ENCODE results near the gene MYOZ1.
"Not testable (repeated sequence)": the region's sequence is repeated elsewhere in the genome, so short reads cannot be mapped to it uniquely, and the experiment has no call there.

MYOZ1 gene

GRCh38 chr10:73647211-73647874, 6.1 kb upstream of the MYOZ1 start:
- peak; percentile 27 to 44 for ATAC-seq

- no peak for ATAC-seq
Observed at GRCh38 chr10:73646598-73647041, 5.3 kb upstream of the MYOZ1 start.

GRCh38 chr10:73645251-73645650, 4.0 kb upstream of the MYOZ1 start:
- no peak for ATAC-seq

- no peak for ATAC-seq
Observed at GRCh38 chr10:73644767-73645166, 3.5 kb upstream of the MYOZ1 start.

GRCh38 chr10:73644015-73644743, 2.9 kb upstream of the MYOZ1 start:
- ATAC-seq = peak; percentile 62 to 72

- no peak for ATAC-seq
Observed at GRCh38 chr10:73643362-73643761, 2.1 kb upstream of the MYOZ1 start.

GRCh38 chr10:73639286-73639685, 2.0 kb downstream of the MYOZ1 start:
- no peak for ATAC-seq

GRCh38 chr10:73635781-73636180, 5.5 kb downstream of the MYOZ1 start:
- no peak for ATAC-seq

- no peak for ATAC-seq
Observed at GRCh38 chr10:73634421-73634820, 6.9 kb downstream of the MYOZ1 start.

- no peak for ATAC-seq
Observed at GRCh38 chr10:73629165-73629564, 12.1 kb downstream of the MYOZ1 start.

GRCh38 chr10:73628405-73628804, 12.9 kb downstream of the MYOZ1 start:
- no peak for ATAC-seq

GRCh38 chr10:73627300-73627699, 14.0 kb downstream of the MYOZ1 start:
- ATAC-seq = no peak

GRCh38 chr10:73625884-73626752, 15.2 kb downstream of the MYOZ1 start:
- peak; percentile 99 for ATAC-seq

GRCh38 chr10:73625004-73625883, 16.0 kb downstream of the MYOZ1 start:
- ATAC-seq = peak; percentile 50 to 57

GRCh38 chr10:73623056-73623455, 18.2 kb downstream of the MYOZ1 start:
- ATAC-seq = no peak

GRCh38 chr10:73620974-73621373, 20.3 kb downstream of the MYOZ1 start:
- ATAC-seq = not testable (repeated sequence)

GRCh38 chr10:73617143-73617542, 24.1 kb downstream of the MYOZ1 start:
- ATAC-seq = not testable (repeated sequence)

- ATAC-seq = no peak
Observed at GRCh38 chr10:73614720-73615119, 26.6 kb downstream of the MYOZ1 start.

GRCh38 chr10:73609116-73609515, 32.2 kb downstream of the MYOZ1 start:
- ATAC-seq = no peak

- ATAC-seq = no peak
Observed at GRCh38 chr10:73601486-73601921, 39.8 kb downstream of the MYOZ1 start.

- ATAC-seq = no peak
Observed at GRCh38 chr10:73597346-73597745, 43.9 kb downstream of the MYOZ1 start.

- ATAC-seq = no peak
Observed at GRCh38 chr10:73593812-73594211, 47.5 kb downstream of the MYOZ1 start.
